Smooth muscle cell (in vitro differentiated cells): ENCODE results near the gene CHCHD6. TPM values are rescaled to one million over a fixed set of nuclear protein-coding genes. Genes with fewer than 3 reads are reported as not detected.

ENCODE experiments used
- DNase-seq: peaks from one replicate; lab custom pipeline; 2025; ENCODE audit not compliant: unreplicated experiment; lab: John Stamatoyannopoulos, UW
- H2AFZ ChIP-seq: fragments of 200-600 bp; sonication (generic); 2 replicates; pipeline ENCODE4 v1.6.0; 2016; ENCODE audit warnings: antibody characterized with exemption, low read depth, mild to moderate bottlenecking
- H3F3A ChIP-seq: fragments of 200-600 bp; sonication (generic); 2 replicates; pipeline ENCODE4 v1.6.0; 2017; ENCODE audit warnings: antibody characterized with exemption, low read depth
- H3K27ac ChIP-seq: fragments of 200-600 bp; sonication (generic); 2 replicates; pipeline ENCODE4 v1.5.1; 2016; ENCODE audit warnings: low read depth, mild to moderate bottlenecking
- H3K27me3 ChIP-seq: fragments of 200-600 bp; sonication (generic); 2 replicates; pipeline ENCODE4 v1.6.1; 2016; ENCODE audit warnings: low read depth, mild to moderate bottlenecking
- H3K36me3 ChIP-seq: fragments of 200-600 bp; sonication (generic); 2 replicates; pipeline ENCODE4 v1.5.1; 2016; ENCODE audit warnings: low read depth
- H3K4me1 ChIP-seq: fragments of 200-600 bp; sonication (generic); 2 replicates; pipeline ENCODE4 v1.5.1; 2016; ENCODE audit warnings: low read depth
- H3K4me2 ChIP-seq: fragments of 200-600 bp; sonication (generic); 2 replicates; pipeline ENCODE4 v1.6.0; 2016; ENCODE audit warnings: mild to moderate bottlenecking
- H3K4me3 ChIP-seq: fragments of 200-600 bp; sonication (generic); 2 replicates; pipeline ENCODE4 v1.5.1; 2016; ENCODE audit warnings: mild to moderate bottlenecking
- H3K79me2 ChIP-seq: fragments of 200-600 bp; sonication (generic); 2 replicates; pipeline ENCODE4 v1.6.0; 2016; ENCODE audit warnings: low read depth, mild to moderate bottlenecking
- H3K9ac ChIP-seq: fragments of 200-600 bp; sonication (generic); 2 replicates; pipeline ENCODE4 v1.6.0; 2016; ENCODE audit warnings: low read depth
- H3K9me3 ChIP-seq: fragments of 200-600 bp; sonication (generic); replicated peaks from 2 replicates; pipeline ENCODE4 v1.5.1; 2016; ENCODE audit warnings: low read depth
- H4K20me1 ChIP-seq: fragments of 200-600 bp; sonication (generic); 2 replicates; pipeline ENCODE4 v1.6.0; 2016; ENCODE audit warnings: low read depth
- CTCF ChIP-seq: fragments of 200-600 bp; sonication (generic); IDR thresholded peaks from 2 replicates; pipeline ENCODE4 v1.5.1; 2017; ENCODE audit warnings: borderline replicate concordance, mild to moderate bottlenecking, antibody characterized with exemption; ENCODE audit not compliant: insufficient read depth, poor library complexity, severe bottlenecking
- WGBS: methylation state at CpG from one replicate; pipeline ENCODE4 v1.1.7; 2016; ENCODE audit warnings: low lambda C conversion rate; 5-methylcytosine and 5-hydroxymethylcytosine counted together
- polyA plus RNA-seq: library from polyadenylated mRNA; unstranded; fragments of >200 nt; fragmentation: Nextera tagmentation; extraction: Ambion mirVana; gene quantifications from 2 replicates; pipeline ENCODE4 v1.2.1, GENCODE V29; 2016
- total RNA-seq: library from RNA; depleted of rRNA; stranded (reverse); fragments of >200 nt; gene quantifications from 2 replicates; pipeline ENCODE4 v1.2.3, GENCODE V29; 2014

CHCHD6 gene
- total and polyA plus RNA-seq, 2 experiments from 2014 or later, result 6.7 to 27.2 TPM

- Histone ChIP-seq H3K36me3 (no peaks in the 10 kb centered on the region), H2AFZ (no peak overlapping the region), H3K27me3 (no peaks in the 10 kb centered on the region), H3K4me1 (no peaks in the 10 kb centered on the region), H3K4me3 (no peak overlapping the region), H3F3A (no peaks in the 10 kb centered on the region), H3K9ac (no peak overlapping the region), H3K4me2 (no peak overlapping the region), H4K20me1 (no peaks in the 10 kb centered on the region), H3K27ac (no peak overlapping the region), H3K9me3 (no peaks in the 10 kb centered on the region), H3K79me2 (no peaks in the 10 kb centered on the region)
- DNase-seq, result no peak
- 71% methylated on average over 5 of the region's 5 CpGs for WGBS
- TF ChIP-seq CTCF, result no peak
These were observed 39.3 kb downstream of the CHCHD6 start for GRCh38 chr3:126743350-126743749.

GRCh38 chr3:126743781-126744180 is 39.7 kb downstream of the CHCHD6 start:
- H3K4me3 ChIP-seq, result no peak overlapping the region
- no peak overlapping the region for H3K4me2 ChIP-seq
- H2AFZ ChIP-seq, result no peak overlapping the region
- H3K9ac ChIP-seq, result no peak overlapping the region
- H3K27me3 ChIP-seq, result no peaks in the 10 kb centered on the region
- H3K36me3 ChIP-seq, result no peaks in the 10 kb centered on the region
- WGBS, result 98% methylated on average over 5 of the region's 5 CpGs
- H3K79me2 ChIP-seq, result no peaks in the 10 kb centered on the region
- H3K4me1 ChIP-seq, result no peaks in the 10 kb centered on the region
- H4K20me1 ChIP-seq, result no peaks in the 10 kb centered on the region
- H3F3A ChIP-seq, result no peaks in the 10 kb centered on the region
- DNase-seq, result no peak
- no peak for TF ChIP-seq CTCF
- H3K9me3 ChIP-seq, result no peaks in the 10 kb centered on the region
- H3K27ac ChIP-seq, result no peak overlapping the region

- Histone ChIP-seq H3K27me3 (no peaks in the 10 kb centered on the region), H3K4me1 (no peaks in the 10 kb centered on the region), H3K27ac (no peak overlapping the region), H2AFZ (no peak overlapping the region), H3K9ac (no peak overlapping the region), H4K20me1 (no peaks in the 10 kb centered on the region), H3K4me2 (no peak overlapping the region), H3F3A (no peaks in the 10 kb centered on the region), H3K79me2 (no peaks in the 10 kb centered on the region), H3K9me3 (no peaks in the 10 kb centered on the region), H3K36me3 (no peaks in the 10 kb centered on the region), H3K4me3 (no peak overlapping the region)
- 87% methylated on average over 6 of the region's 6 CpGs for WGBS
- DNase-seq, result no peak
- no peak for TF ChIP-seq CTCF
These were observed 41.8 kb downstream of the CHCHD6 start for GRCh38 chr3:126745760-126746394.
